Endothelial cell (in vitro differentiated cells): ENCODE measurements around the gene ETV6. TPM values are rescaled to one million over a fixed set of nuclear protein-coding genes. Genes with fewer than 3 reads are reported as not detected.

ENCODE experiments used
- DNase-seq: peaks from one replicate; pipeline ENCODE4 v3.0.0; 2021; ENCODE audit warnings: low spot score
- H3K27ac Mint-ChIP-seq: one replicate; pipeline ENCODE4 v1.8.0; 2021; ENCODE audit warnings: mixed read lengths, inconsistent platforms; ENCODE audit not compliant: unreplicated experiment
- H3K27me3 Mint-ChIP-seq: one replicate; pipeline ENCODE4 v1.8.0; 2021; ENCODE audit warnings: mild to moderate bottlenecking, moderate library complexity, mixed read lengths, inconsistent platforms; ENCODE audit not compliant: unreplicated experiment
- H3K36me3 Mint-ChIP-seq: one replicate; pipeline ENCODE4 v1.8.0; 2021; ENCODE audit warnings: mild to moderate bottlenecking, low read depth, mixed read lengths, inconsistent platforms; ENCODE audit not compliant: unreplicated experiment
- H3K4me1 Mint-ChIP-seq: one replicate; pipeline ENCODE4 v1.8.0; 2021; ENCODE audit warnings: mild to moderate bottlenecking, mixed read lengths, inconsistent platforms; ENCODE audit not compliant: unreplicated experiment
- H3K4me3 Mint-ChIP-seq: one replicate; pipeline ENCODE4 v1.8.0; 2021; ENCODE audit warnings: mild to moderate bottlenecking, mixed read lengths, inconsistent platforms; ENCODE audit not compliant: unreplicated experiment
- H3K9me3 Mint-ChIP-seq: one replicate; pipeline ENCODE4 v1.8.0; 2021; ENCODE audit warnings: mixed read lengths, inconsistent platforms; ENCODE audit not compliant: unreplicated experiment
- CTCF ChIP-seq: fragments of 200-600 bp; sonication (generic); IDR thresholded peaks from one replicate; pipeline ENCODE4 v1.5.0; 2021; ENCODE audit warnings: antibody characterized with exemption; ENCODE audit not compliant: unreplicated experiment
- total RNA-seq: library from RNA; stranded (reverse); fragmentation: NEBNext Ultra II Directional; extraction: Animal tissue kit (Norgen Biotek cat#: 25700); gene quantifications from one replicate; pipeline ENCODE4 v1.2.1, GENCODE V29; 2021; ENCODE audit not compliant: unreplicated experiment

Gene ETV6
- total RNA-seq, 1 donor from 2014 or later: 98.7 TPM

GRCh38 chr12:11693601-11694000 is 44.1 kb downstream of the ETV6 start:
- TF ChIP-seq CTCF: no peak
- no peak overlapping the region for H3K4me3 Mint-ChIP-seq
- H3K36me3 Mint-ChIP-seq: peaks cover 23% of the 10 kb centered on the region
- no peaks in the 10 kb centered on the region for H3K9me3 Mint-ChIP-seq
- H3K27me3 Mint-ChIP-seq: peaks cover 5% of the 10 kb centered on the region
- peaks cover 33% of the 10 kb centered on the region for H3K4me1 Mint-ChIP-seq
- no peak overlapping the region for H3K27ac Mint-ChIP-seq
- no peak for DNase-seq

- Mint-ChIP-seq H3K27me3 (peaks cover 3% of the 10 kb centered on the region), H3K9me3 (no peaks in the 10 kb centered on the region)
Measured at GRCh38 chr12:11694528-11694927, 45.1 kb downstream of the ETV6 start.

GRCh38 chr12:11695321-11695720 is 45.8 kb downstream of the ETV6 start:
- no peak for TF ChIP-seq CTCF
- Mint-ChIP-seq H3K36me3 (peaks cover 17% of the 10 kb centered on the region), H3K4me1 (peaks cover 32% of the 10 kb centered on the region), H3K27me3 (peaks cover under 1% of the 10 kb centered on the region), H3K4me3 (no peak overlapping the region), H3K27ac (no peak overlapping the region), H3K9me3 (no peaks in the 10 kb centered on the region)
- no peak for DNase-seq

More at GRCh38 chr12:11694528-11694927, 45.1 kb downstream of the ETV6 start:
- no peak overlapping the region for H3K27ac Mint-ChIP-seq
- no peak overlapping the region for H3K4me3 Mint-ChIP-seq
- DNase-seq: no peak
- H3K36me3 Mint-ChIP-seq: peaks cover 23% of the 10 kb centered on the region
- no peak for TF ChIP-seq CTCF
- peaks cover 33% of the 10 kb centered on the region for H3K4me1 Mint-ChIP-seq

GRCh38 chr12:11696084-11696483 is 46.6 kb downstream of the ETV6 start:
- Mint-ChIP-seq H3K4me1 (peaks cover 33% of the 10 kb centered on the region), H3K27me3 (peaks cover under 1% of the 10 kb centered on the region), H3K36me3 (peaks cover 17% of the 10 kb centered on the region), H3K4me3 (no peak overlapping the region), H3K9me3 (no peaks in the 10 kb centered on the region), H3K27ac (no peak overlapping the region)
- DNase-seq: no peak
- TF ChIP-seq CTCF: no peak

GRCh38 chr12:11697131-11697530 is 47.7 kb downstream of the ETV6 start:
- Mint-ChIP-seq H3K27me3 (peaks cover 6% of the 10 kb centered on the region), H3K36me3 (peaks cover 25% of the 10 kb centered on the region), H3K4me1 (peaks cover 41% of the 10 kb centered on the region), H3K9me3 (no peaks in the 10 kb centered on the region), H3K4me3 (no peak overlapping the region), H3K27ac (no peak overlapping the region)
- DNase-seq: no peak
- TF ChIP-seq CTCF: no peak
